Lower leg skin (tissue), 4 donors: ENCODE results near the gene DIP2C. TPM values are rescaled to one million over a fixed set of nuclear protein-coding genes. Genes with fewer than 3 reads are reported as not detected.
"Not testable (repeated sequence)": the region's sequence is repeated elsewhere in the genome, so short reads cannot be mapped to it uniquely, and the experiment has no call there.

Experiments used
- DNase-seq, 2 donors: peaks; one replicate each; pipeline ENCODE4 v3.0.0-alpha.2; 2019; ENCODE audit warnings: low spot score in 2 of 2
- H3K4me3 ChIP-seq: fragments of 200-600 bp; sonication (generic); 2 replicates; pipeline ENCODE4 v1.5.1; 2017; ENCODE audit warnings: mild to moderate bottlenecking, low read depth; ENCODE audit not compliant: poor library complexity, severe bottlenecking
- CTCF ChIP-seq, 3 donors: fragments of 450-650 bp; IDR thresholded peaks; one replicate each; pipeline ENCODE4 v1.5.1; 2016; ENCODE audit warnings: antibody characterized with exemption in 3 of 3, mild to moderate bottlenecking in 3 of 3, moderate library complexity in 2 of 3
- POLR2A ChIP-seq, 2 donors: fragments of 450-650 bp; IDR thresholded peaks; one replicate each; pipeline ENCODE4 v1.6.1; 2016 to 2017; ENCODE audit warnings: antibody characterized with exemption in 2 of 2, mild to moderate bottlenecking in 1 of 2, moderate library complexity in 1 of 2
- WGBS, 2 donors: methylation state at CpG; one replicate each; pipeline ENCODE4 v1.1.5; 2018; 5-methylcytosine and 5-hydroxymethylcytosine counted together
- intact Hi-C: fragments of 100-400 bp; cut with DNase I; formaldehyde crosslinking; loops from one replicate; pipeline ENCODE4 v1.15.0; 2023; ENCODE audit warnings: low total_unique reads
- total RNA-seq, 4 donors: library from RNA; depleted of rRNA; stranded (reverse); fragments of >200 nt; gene quantifications; one replicate each; pipeline ENCODE4 v1.1.0, GENCODE V29; 2016

DIP2C gene
- total RNA-seq, 4 donors from 2014 or later, result 6.2 to 14.7 (median 10.6) TPM

GRCh38 chr10:680146-680545 lies 9.3 kb downstream of the DIP2C start:
- intact Hi-C loops, result no loop called here
- TF ChIP-seq POLR2A (IDR thresholded peaks at IDR 0.05) (no peak), CTCF (IDR thresholded peaks at IDR 0.05) (no peak)
- H3K4me3 ChIP-seq, result no peak overlapping the region
- 88 to 89% methylated on average over 11 of the region's 11 CpGs for WGBS, 2 donors
- peak in 1 of 2 donors; percentile 56 for DNase-seq

GRCh38 chr10:679556-679955 lies 9.9 kb downstream of the DIP2C start:
- peak in 1 of 2 donors; percentile 40 for DNase-seq
- WGBS, 2 donors, result 94 to 97% methylated on average over 14 to 15 of the region's 15 CpGs
- no peak for TF ChIP-seq POLR2A (IDR thresholded peaks at IDR 0.05)
- TF ChIP-seq CTCF (IDR thresholded peaks at IDR 0.05), result no peak
- H3K4me3 ChIP-seq, result no peak overlapping the region
- intact Hi-C loops, result no loop called here

GRCh38 chr10:678662-679005 lies 10.8 kb downstream of the DIP2C start:
- 81 to 86% methylated on average over 11 to 24 of the region's 24 CpGs for WGBS, 2 donors

GRCh38 chr10:677750-678661 lies 11.5 kb downstream of the DIP2C start:
- intact Hi-C loops, result no loop called here
- peak in 1 of 2 donors; percentile 72 for DNase-seq
- WGBS, 2 donors, result 87 to 88% methylated on average over 17 to 21 of the region's 22 CpGs
- TF ChIP-seq CTCF (IDR thresholded peaks at IDR 0.05) (no peak), POLR2A (IDR thresholded peaks at IDR 0.05) (no peak)
- no peak overlapping the region for H3K4me3 ChIP-seq

More at GRCh38 chr10:678662-679005, 10.8 kb downstream of the DIP2C start:
- DNase-seq, intact Hi-C loops, H3K4me3 ChIP-seq: not testable (repeated sequence)

GRCh38 chr10:677038-677437 lies 12.4 kb downstream of the DIP2C start:
- 96 to 97% methylated on average over 1 of the region's 1 CpG for WGBS, 2 donors
- peak in 1 of 2 donors; percentile 3 for DNase-seq
- H3K4me3 ChIP-seq, result no peak overlapping the region
- TF ChIP-seq CTCF (IDR thresholded peaks at IDR 0.05), result no peak
- no peak for TF ChIP-seq POLR2A (IDR thresholded peaks at IDR 0.05)
- intact Hi-C loops, result no loop called here

- H3K4me3 ChIP-seq, result no peak overlapping the region
- DNase-seq, result no peak
- WGBS, 2 donors, result 88 to 91% methylated on average over 3 of the region's 3 CpGs
- TF ChIP-seq CTCF (IDR thresholded peaks at IDR 0.05), result no peak
- no peak for TF ChIP-seq POLR2A (IDR thresholded peaks at IDR 0.05)
- intact Hi-C loops, result no loop called here
These were observed 13.3 kb downstream of the DIP2C start for GRCh38 chr10:676178-676577.
